CD4-positive, alpha-beta T cell treated with Interleukin-4 for 1 hour (primary cell): ENCODE data around the gene ATP7B.
"Not testable (repeated sequence)": the region's sequence is repeated elsewhere in the genome, so short reads cannot be mapped to it uniquely, and the experiment has no call there.

ENCODE experiments used
- DNase-seq, 2 donors: peaks; one replicate each; pipeline ENCODE4 v3.0.0-alpha.2; 2020 to 2022

Gene ATP7B

GRCh38 chr13:52005841-52006522, 5.3 kb downstream of the ATP7B start:
- DNase-seq, result no peak

DNA sequence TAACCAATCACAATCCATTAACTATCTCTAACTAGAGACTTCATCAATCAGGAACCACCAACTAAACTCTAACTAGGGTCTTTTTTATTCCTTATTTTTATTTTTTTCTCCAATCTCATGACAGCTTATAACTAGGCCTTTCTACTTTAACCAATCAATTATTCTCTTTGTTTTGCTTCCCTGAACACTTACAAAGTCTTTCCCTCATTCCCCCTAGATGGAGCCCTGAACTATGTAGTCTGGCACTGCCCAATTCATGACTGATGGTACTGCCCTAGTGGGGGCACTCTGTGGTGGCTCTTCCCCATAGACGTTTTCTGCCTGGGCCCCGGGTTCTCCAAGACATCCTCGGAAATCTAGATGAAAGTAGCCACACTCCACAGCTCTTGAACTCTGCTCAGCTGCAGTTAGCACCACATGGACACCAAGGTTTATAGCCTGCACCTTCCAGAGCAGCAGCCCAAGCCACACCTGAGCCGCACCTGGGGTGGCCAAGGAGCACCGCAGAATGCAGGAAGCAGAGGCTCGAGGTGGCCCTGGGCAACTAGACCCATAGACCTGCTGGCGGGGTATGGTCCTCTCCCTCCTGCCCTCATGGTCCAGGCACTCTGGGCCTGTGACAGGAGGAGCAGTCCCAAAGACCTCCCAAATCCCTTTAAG, 6.6 kb downstream of the ATP7B start:
- DNase-seq, result no peak

DNA sequence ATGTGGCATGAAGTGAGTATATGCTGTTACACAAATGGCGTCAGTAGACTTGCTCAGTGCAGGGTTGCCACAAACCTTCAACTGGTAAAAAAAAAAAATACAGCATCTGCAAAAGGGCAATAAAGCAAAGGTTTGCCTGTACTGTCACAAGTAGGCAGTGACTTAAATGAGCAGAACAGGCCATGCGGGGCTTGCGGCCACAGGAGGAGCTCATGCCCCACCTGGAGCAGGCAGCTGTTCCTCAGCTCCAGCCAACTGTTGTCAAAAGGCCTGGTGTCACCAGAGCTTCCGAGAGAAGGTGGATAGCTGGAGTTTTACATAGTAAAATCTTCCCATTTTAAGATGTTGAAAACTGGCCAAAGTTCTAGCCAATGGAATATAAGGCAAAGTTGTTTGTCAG, 7.7 kb downstream of the ATP7B start:
- no peak for DNase-seq

DNA sequence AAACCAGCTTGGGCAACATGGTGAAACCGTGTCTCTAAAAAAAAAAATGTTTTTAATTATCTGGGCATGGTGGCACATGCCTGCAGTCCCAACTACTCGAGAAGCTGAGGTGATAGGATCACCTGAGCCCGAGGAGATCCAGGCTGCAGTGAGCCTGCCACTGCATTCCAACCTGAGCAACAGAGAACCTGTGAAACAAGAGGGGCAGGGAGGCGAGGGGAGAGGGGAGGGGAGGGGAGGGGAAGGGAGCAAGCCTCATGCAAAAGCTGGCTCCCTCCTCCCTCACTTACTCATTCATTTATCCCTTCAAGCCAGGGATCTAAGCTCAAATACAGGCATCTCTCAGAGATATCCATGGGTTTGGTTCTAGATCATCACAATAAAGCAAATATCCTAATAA, 8.9 kb downstream of the ATP7B start:
- DNase-seq, result no peak

- peak in 1 of 2 donors; percentile 60 for DNase-seq
Measured at GRCh38 chr13:52001120-52001731, 10.0 kb downstream of the ATP7B start.

GRCh38 chr13:51999921-52000320, 11.3 kb downstream of the ATP7B start:
- no peak for DNase-seq

DNA sequence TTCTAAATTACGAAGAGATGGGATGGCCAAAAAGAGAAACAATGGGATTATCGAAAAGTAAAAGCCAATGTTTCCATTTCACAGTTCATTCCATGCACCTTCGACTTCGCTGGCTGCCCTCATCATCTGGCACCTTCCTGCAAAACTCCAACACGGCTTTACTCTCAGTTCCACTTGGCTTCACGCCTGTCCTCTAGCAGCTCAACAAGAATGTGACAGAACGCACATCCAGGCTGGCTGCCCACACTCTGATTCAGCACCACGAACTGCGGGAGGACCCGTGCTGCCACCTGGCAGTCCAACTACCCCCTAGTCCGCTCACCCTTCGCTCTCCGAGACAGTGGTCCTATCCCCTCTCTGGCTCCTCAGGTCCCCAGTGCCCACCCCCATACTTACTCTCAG, 11.7 kb downstream of the ATP7B start:
- DNase-seq, result no peak

DNA sequence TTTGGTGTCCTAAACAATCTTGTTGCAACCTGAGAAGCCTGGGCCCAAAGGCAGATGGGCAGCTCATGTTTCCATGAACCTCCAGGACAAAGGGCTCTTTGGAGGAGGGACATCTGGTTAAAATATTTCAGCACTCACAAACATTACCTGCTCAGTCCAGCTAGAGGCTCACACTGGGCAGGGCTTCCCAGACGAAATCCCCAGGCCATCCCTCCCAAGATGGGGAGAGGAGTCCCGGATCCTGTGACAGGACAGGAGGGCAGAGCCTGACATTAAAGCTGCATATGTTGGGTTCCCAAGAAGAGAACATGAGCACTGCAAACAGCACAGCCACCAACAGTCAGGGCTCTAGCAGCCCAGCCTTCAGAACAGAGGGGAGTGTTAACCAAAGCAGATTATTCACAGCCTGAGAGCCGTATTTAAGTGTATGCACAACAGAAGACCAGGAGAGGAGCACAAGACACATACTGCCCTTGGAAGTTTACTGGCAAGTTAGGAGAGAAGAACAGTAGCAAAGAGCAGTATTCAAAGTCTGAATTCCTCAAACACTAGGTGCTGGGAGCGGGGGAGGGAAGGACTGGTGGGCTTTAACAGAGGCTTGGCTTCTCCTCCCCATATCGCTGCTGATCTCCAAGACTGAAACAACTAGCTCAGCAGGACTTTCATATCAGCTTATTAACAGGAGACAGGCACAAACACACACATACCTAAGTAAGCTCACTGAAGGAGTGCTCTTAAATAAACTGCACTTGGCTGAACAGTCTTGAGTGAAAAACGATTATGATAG, 12.3 kb downstream of the ATP7B start:
- DNase-seq, result no peak

- DNase-seq, result no peak
Measured at GRCh38 chr13:51997641-51998330, 13.5 kb downstream of the ATP7B start.

DNA sequence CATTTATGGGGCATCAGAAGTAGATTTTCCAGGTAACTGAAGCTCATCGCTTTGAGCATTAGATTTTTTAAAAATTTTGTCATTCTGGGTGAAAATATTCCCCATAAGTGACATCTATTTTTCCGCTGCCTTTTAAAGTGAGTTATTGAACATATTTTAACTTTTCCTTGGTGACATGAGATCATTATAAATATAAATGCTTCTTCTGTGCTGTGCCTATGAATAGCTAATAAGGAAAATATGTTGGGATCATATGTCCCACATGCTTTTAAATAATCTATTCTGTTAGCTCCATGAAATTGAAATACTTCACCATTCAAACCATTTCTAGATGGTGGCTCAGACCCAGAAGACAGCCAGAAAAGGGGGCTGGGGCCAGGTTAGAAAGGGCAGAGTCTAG, 14.1 kb downstream of the ATP7B start:
- DNase-seq, result no peak

GRCh38 chr13:51996641-51997040, 14.6 kb downstream of the ATP7B start:
- no peak for DNase-seq

- no peak for DNase-seq
Measured at GRCh38 chr13:51995677-51996551, 15.3 kb downstream of the ATP7B start.

GRCh38 chr13:51993713-51994112, 17.5 kb downstream of the ATP7B start:
- no peak for DNase-seq

- DNase-seq, result no peak
Measured at GRCh38 chr13:51988988-51989618, 22.1 kb downstream of the ATP7B start.

- not testable (repeated sequence) for DNase-seq
Measured at GRCh38 chr13:51984904-51985303, 26.3 kb downstream of the ATP7B start.

- not testable (repeated sequence) for DNase-seq
Measured at GRCh38 chr13:51983292-51983691, 28.0 kb downstream of the ATP7B start.

DNA sequence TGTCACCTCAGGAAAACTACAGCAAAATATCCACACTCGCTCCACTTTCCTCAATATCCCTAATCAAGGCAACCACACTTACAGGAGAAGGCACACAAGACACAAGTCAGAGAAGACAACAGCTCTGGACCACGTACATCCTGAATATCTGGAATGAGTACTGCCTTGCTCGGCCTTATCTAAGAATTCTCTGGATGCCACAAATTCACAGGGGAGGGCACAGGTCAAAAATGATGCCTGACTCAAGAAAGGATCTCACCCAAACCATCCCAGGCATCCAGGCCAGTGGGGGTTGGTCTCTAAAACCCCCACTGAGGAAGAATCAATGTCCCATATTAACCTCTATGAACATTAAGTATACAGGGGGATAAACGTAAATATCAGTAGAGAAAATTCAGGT, 29.9 kb downstream of the ATP7B start:
- no peak for DNase-seq

- no peak for DNase-seq
Measured at GRCh38 chr13:51980908-51981307, 30.3 kb downstream of the ATP7B start.

DNA sequence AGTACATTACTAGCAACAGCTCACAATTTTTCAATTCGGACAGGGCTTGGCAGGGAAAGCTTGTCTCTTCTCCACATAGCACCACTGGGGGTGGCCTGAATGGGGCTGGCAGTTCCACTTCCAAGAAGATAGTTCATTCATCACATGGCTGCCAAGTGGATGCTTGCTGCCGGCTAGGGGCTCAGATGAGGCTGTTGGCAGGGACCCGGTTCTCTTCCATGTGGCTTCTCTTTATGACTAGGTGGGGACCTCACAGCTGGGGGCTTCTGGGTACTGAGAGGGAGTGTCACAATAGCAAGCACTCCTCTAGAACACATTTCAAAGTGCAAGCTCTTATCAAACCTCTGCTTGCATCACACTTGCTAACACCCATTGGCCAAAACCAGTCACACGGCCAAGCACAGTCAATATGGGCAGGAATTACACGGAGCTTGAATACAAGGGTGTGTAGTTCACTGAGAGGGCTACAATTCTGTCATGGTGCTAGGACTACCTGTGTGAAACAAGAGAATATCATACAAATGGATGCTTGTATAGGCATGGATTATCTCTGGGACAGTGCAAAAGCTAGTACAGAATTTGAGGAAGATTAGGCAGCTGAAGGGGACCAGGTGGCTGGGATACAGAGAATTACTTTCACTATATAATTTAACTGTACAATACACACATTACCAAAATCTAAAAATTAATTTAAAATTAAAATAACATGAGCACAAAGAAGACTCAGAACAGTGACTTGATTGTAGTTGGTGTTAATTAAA, 32.3 kb downstream of the ATP7B start:
- no peak for DNase-seq

- no peak for DNase-seq
Measured at GRCh38 chr13:51977625-51978024, 33.6 kb downstream of the ATP7B start.

GRCh38 chr13:51976890-51977289, 34.4 kb downstream of the ATP7B start:
- DNase-seq, result no peak
